Peyer's patch (tissue), 4 donors: ENCODE data around the gene LRRK1. TPM values are rescaled to one million over a fixed set of nuclear protein-coding genes. Genes with fewer than 3 reads are reported as not detected.
A peak's percentile ranks its signal among the peaks of the same experiment; 100 is the strongest.

ENCODE experiments used
- DNase-seq, 3 donors: peaks; one replicate each; pipeline ENCODE4 v3.0.0-alpha.2; 2017 to 2019
- H3K27ac ChIP-seq, 4 donors: fragments of 200-600 bp; sonication (generic); one replicate each; pipeline ENCODE4 v1.5.1; 2016 to 2019
- H3K27me3 ChIP-seq, 2 donors: fragments of 200-600 bp; sonication (generic); one replicate each; pipeline ENCODE4 v1.5.1; 2019
- H3K36me3 ChIP-seq, 3 donors: fragments of 200-600 bp; sonication (generic); one replicate each; pipeline ENCODE4 v1.5.1; 2016 to 2019
- H3K4me1 ChIP-seq, 4 donors: fragments of 200-600 bp; sonication (generic); one replicate each; pipeline ENCODE4 v1.5.1; 2016 to 2019
- H3K4me3 ChIP-seq, 4 donors: fragments of 200-600 bp; sonication (generic); 1 replicate in 3 of 4; 2 replicates in 1 of 4; pipeline ENCODE4 v1.5.1; 2016 to 2019; ENCODE audit warnings: mild to moderate bottlenecking in 1 of 4
- H3K9me3 ChIP-seq, 4 donors: fragments of 200-600 bp; sonication (generic); one replicate each; pipeline ENCODE4 v1.5.1; 2016 to 2019; ENCODE audit warnings: mild to moderate bottlenecking in 1 of 4
- CTCF ChIP-seq, 6 experiments: fragments of 450-650 bp in 4 of 6; fragments of 200-600 bp in 2 of 6; sonication (generic) in 1 of 6; IDR thresholded peaks; one replicate each; pipeline ENCODE4 v1.5.1; 2017 to 2019; ENCODE audit warnings: antibody characterized with exemption in 6 of 6, mild to moderate bottlenecking in 3 of 6, moderate library complexity in 1 of 6
- POLR2A ChIP-seq, 2 donors: fragments of 450-650 bp; IDR thresholded peaks; one replicate each; pipeline ENCODE4 v1.5.1; 2017; ENCODE audit warnings: antibody characterized with exemption in 2 of 2, mild to moderate bottlenecking in 2 of 2, moderate library complexity in 2 of 2
- total RNA-seq, 4 donors: library from RNA; depleted of rRNA; stranded (reverse); fragments of >200 nt; gene quantifications; one replicate each; pipeline ENCODE4 v1.1.0, GENCODE V29; 2016

Gene LRRK1
- total RNA-seq, 4 donors from 2014 or later = 49.2 to 66.0 (median 55.5) TPM

DNA sequence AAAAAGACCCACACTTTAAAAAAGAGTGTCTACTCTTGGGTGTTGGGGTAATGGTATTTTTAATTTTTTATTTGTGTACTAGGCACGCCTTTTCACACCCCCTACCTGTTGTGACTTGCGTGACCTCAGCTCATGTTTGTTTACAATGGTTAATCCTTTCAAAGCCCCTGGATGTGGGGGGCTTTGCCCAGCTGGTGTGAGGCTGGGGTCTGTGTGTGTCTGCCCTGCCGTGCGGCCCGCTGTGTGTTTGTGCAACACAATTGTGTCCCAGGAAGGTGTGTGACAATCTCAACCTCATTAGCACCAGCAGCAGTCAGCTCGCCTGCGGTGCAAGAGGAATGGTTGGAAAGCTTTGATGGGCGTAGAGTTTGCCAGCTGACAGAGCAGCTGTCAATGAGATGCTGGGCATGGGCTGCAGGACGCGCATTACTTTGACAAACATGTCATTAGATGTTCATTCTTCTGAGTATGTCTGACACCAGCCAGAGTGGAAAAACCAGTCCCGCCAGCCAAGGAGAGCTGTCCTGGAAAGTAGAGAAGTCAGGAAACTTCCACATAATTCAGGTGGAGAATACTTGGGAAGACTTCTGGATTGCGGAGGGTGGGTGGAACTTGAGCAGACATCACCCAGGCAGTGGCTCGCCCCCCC lies 9.6 kb downstream of the LRRK1 start:
- TF ChIP-seq POLR2A (IDR thresholded peaks at IDR 0.05) (no peak), CTCF (IDR thresholded peaks at IDR 0.05) (no peak)
- Histone ChIP-seq H3K4me3 (no peak overlapping the region), H3K4me1 (peaks cover 0 to 13% (median 3%) of the 10 kb centered on the region in 4 donors), H3K9me3 (no peaks in the 10 kb centered on the region), H3K27ac (no peak overlapping the region), H3K36me3 (peaks cover 0 to 13% (median 0%) of the 10 kb centered on the region in 3 donors), H3K27me3 (no peaks in the 10 kb centered on the region)
- DNase-seq = no peak

DNA sequence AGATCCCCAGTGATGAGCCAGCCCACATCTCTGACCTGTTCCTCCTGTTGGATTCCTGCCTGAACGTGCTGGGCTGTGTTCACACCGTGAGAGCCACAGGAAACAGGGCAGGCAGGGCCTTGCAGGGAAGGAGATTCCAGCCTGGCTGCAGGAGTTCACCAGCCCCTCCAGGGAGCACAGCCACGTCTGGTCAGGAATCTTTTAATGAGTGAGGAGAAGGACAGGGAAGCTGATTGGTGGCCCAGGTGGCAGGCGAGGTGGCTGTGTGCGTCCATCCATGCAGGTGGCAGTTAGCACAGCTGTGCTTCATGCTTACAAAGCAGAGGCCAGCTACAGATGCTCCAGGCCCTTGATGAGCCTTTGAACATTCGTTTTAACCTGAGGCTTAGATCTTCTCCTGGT lies 10.5 kb downstream of the LRRK1 start:
- H3K4me3 ChIP-seq = no peak overlapping the region
- no peaks in the 10 kb centered on the region for H3K9me3 ChIP-seq
- TF ChIP-seq CTCF (IDR thresholded peaks at IDR 0.05) (no peak), POLR2A (IDR thresholded peaks at IDR 0.05) (no peak)
- no peaks in the 10 kb centered on the region for H3K27me3 ChIP-seq
- H3K36me3 ChIP-seq = peaks cover 0 to 13% (median 0%) of the 10 kb centered on the region in 3 donors
- no peak overlapping the region for H3K27ac ChIP-seq
- peak in 1 of 3 donors; percentile 57 for DNase-seq
- H3K4me1 ChIP-seq = peaks cover 0 to 13% (median 3%) of the 10 kb centered on the region in 4 donors

DNA sequence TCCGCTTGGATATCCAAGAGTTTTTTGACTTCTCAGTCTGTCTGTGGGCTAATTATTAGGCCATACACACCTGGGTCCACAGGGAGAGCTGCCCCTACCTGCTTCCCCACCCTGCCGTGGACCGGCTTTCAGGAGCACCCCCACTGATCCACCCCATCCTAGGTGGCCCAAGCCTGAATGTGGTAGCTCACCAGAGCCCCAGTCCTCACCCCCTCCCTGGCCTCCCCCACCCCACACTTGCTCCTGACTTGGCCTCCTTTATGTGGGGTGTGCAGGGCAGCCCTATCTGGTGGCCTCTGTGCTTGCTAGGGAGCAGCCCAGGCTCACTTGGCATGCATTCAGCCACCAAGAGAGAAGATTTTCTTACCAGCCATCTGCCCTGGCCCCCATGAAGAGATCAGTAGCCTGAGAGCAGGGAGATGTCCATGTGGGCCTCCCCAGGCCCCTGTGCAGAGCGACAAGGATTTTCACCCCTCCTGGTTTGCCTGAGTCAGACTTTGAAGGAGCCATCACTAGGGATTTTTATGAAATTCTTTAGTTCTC lies 11.2 kb downstream of the LRRK1 start:
- no peak overlapping the region for H3K27ac ChIP-seq

DNA sequence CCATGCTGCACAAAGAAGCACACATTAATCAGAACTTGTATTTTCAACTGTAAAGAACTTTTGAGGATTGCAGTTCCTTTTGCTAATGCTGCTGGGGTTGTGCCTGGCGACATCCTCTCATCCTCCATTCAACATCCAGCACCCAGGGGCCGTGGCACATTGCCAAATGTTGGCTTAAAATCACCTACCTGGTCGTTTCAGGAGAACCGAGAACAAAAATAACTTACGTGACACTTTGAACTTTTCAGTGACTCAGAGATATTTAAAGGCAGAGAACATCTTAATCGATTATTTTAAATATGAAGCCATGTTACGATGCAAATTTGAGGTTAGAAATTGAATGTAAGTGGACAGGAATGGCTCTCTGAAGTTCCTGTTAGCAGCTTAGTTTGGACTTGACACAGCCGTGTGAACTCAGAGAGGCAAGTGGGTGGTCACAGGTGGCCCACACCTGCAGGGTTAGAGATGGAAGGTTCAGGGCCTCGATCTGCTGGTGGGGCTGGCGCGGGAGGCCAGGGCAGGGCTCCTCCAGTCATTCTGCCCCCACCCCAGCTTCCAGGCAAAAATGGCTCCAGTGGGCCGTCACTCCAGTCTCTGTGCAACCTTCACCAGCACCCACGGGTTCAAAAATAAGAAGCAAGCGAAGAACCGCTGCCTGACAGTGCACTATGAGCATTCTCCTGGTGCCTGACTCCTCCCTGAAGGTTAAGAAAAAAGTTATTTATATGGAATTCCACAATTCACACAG lies 12.2 kb downstream of the LRRK1 start:
- DNase-seq = no peak
- Histone ChIP-seq H3K4me3 (no peak overlapping the region), H3K4me1 (peaks cover 0 to 3% (median under 1%) of the 10 kb centered on the region in 4 donors), H3K27ac (no peak overlapping the region), H3K9me3 (no peaks in the 10 kb centered on the region), H3K36me3 (peaks cover 0 to 13% (median 0%) of the 10 kb centered on the region in 3 donors), H3K27me3 (no peaks in the 10 kb centered on the region)
- TF ChIP-seq CTCF (IDR thresholded peaks at IDR 0.05) (no peak), POLR2A (IDR thresholded peaks at IDR 0.05) (no peak)

More for the DNA sequence above, 11.2 kb downstream of the LRRK1 start:
- TF ChIP-seq POLR2A (IDR thresholded peaks at IDR 0.05) (no peak), CTCF (IDR thresholded peaks at IDR 0.05) (no peak)
- peaks cover 0 to 9% (median 2%) of the 10 kb centered on the region in 4 donors for H3K4me1 ChIP-seq
- no peak for DNase-seq
- H3K27me3 ChIP-seq = no peaks in the 10 kb centered on the region
- no peaks in the 10 kb centered on the region for H3K9me3 ChIP-seq
- peaks cover 0 to 13% (median 0%) of the 10 kb centered on the region in 3 donors for H3K36me3 ChIP-seq
- H3K4me3 ChIP-seq = no peak overlapping the region

GRCh38 chr15:100932676-100933348 lies 13.7 kb downstream of the LRRK1 start:
- no peaks in the 10 kb centered on the region for H3K27me3 ChIP-seq
- no peak for DNase-seq
- H3K4me1 ChIP-seq = peaks cover 0 to 3% (median 0%) of the 10 kb centered on the region in 4 donors
- peaks cover 0 to 13% (median 0%) of the 10 kb centered on the region in 3 donors for H3K36me3 ChIP-seq
- TF ChIP-seq CTCF (IDR thresholded peaks at IDR 0.05) (no peak), POLR2A (IDR thresholded peaks at IDR 0.05) (no peak)
- H3K9me3 ChIP-seq = no peaks in the 10 kb centered on the region
- H3K27ac ChIP-seq = no peak overlapping the region
- H3K4me3 ChIP-seq = no peak overlapping the region
